IMR-90 (cell line): ENCODE results near the gene UBASH3A. TPM values are rescaled to one million over a fixed set of nuclear protein-coding genes. Genes with fewer than 3 reads are reported as not detected.

ENCODE experiments used
- ATAC-seq: fragments of 200-7000 bp; cut with Tn5 transposase; 2 replicates; pipeline ENCODE4 v1.9.1; 2020; ENCODE audit warnings: low read depth, mild to moderate bottlenecking, moderate library complexity
- BruUV-seq: library from RNA; stranded (reverse); fragments of 400-500 nt; replicated peaks from 2 replicates; lab custom pipeline; 2021; lab: Mats Ljungman, UMichigan
- CTCF ChIA-PET: fragments of 300-600 bp; formaldehyde crosslinking; extraction: SDS; loops from one replicate; lab custom pipeline; 2021; ENCODE audit warnings: antibody characterized with exemption; lab: Yijun Ruan, JAX
- POLR2A ChIA-PET: fragments of 300-600 bp; sonication (Branson Sonifier 250); formaldehyde crosslinking; loops from one replicate; lab custom pipeline; 2022; ENCODE audit warnings: antibody characterized with exemption; ENCODE audit not compliant: unreplicated experiment; lab: Charles Lee
- DNase-seq: peaks from one replicate; pipeline ENCODE4 v3.0.0; 2013
- H2AFZ ChIP-seq: replicated peaks from 2 replicates; pipeline ENCODE3; 2013; ENCODE audit warnings: low read length, mild to moderate bottlenecking; ENCODE audit not compliant: poor library complexity
- H2AK5ac ChIP-seq: 2 replicates; pipeline ENCODE4 v1.6.1; 2013; ENCODE audit warnings: low read depth, low read length, inconsistent platforms
- H2AK9ac ChIP-seq: replicated peaks from 2 replicates; pipeline ENCODE3; 2013; ENCODE audit warnings: mild to moderate bottlenecking, low read depth, low read length, moderate library complexity; ENCODE audit not compliant: poor library complexity
- H2BK120ac ChIP-seq: 2 replicates; pipeline ENCODE4 v1.6.1; 2013; ENCODE audit warnings: low read depth, low read length, inconsistent platforms
- H2BK15ac ChIP-seq: 3 replicates; pipeline ENCODE4 v1.6.1; 2013; ENCODE audit warnings: low read depth, low read length, inconsistent platforms
- H2BK20ac ChIP-seq: 2 replicates; pipeline ENCODE4 v1.6.1; 2013; ENCODE audit warnings: low read depth, mild to moderate bottlenecking, inconsistent platforms, low read length, moderate library complexity
- H2BK5ac ChIP-seq: 2 replicates; pipeline ENCODE4 v1.6.1; 2013; ENCODE audit warnings: mild to moderate bottlenecking, low read depth, low read length, inconsistent platforms; ENCODE audit not compliant: poor library complexity, severe bottlenecking
- H3K14ac ChIP-seq: replicated peaks from 2 replicates; pipeline ENCODE4 v1.6.1; 2013; ENCODE audit warnings: low read depth, low read length, inconsistent platforms
- H3K18ac ChIP-seq: 2 replicates; pipeline ENCODE4 v1.6.1; 2013; ENCODE audit warnings: low read depth, low read length, control low read depth
- H3K23ac ChIP-seq: 2 replicates; pipeline ENCODE4 v1.6.1; 2013; ENCODE audit warnings: low read depth, low read length, inconsistent platforms
- H3K27ac ChIP-seq: 2 replicates; pipeline ENCODE4 v1.5.1; 2013; ENCODE audit warnings: mild to moderate bottlenecking, control low read depth, low read length; ENCODE audit not compliant: insufficient read depth
- H3K27me3 ChIP-seq: 2 replicates; pipeline ENCODE4 v1.6.1; 2013; ENCODE audit warnings: low read length; ENCODE audit not compliant: control insufficient read depth, insufficient read depth
- H3K36me3 ChIP-seq: 2 replicates; pipeline ENCODE4 v1.6.1; 2013; ENCODE audit warnings: low read length, mixed read lengths; ENCODE audit not compliant: control insufficient read depth, insufficient read depth
- H3K4ac ChIP-seq: 2 replicates; pipeline ENCODE4 v1.6.1; 2013; ENCODE audit warnings: low read depth, low read length, inconsistent platforms
- H3K4me1 ChIP-seq: 2 replicates; pipeline ENCODE4 v1.6.1; 2013; ENCODE audit warnings: low read length, mixed read lengths; ENCODE audit not compliant: control insufficient read depth, insufficient read depth
- H3K4me2 ChIP-seq: 2 replicates; pipeline ENCODE4 v1.6.1; 2013; ENCODE audit warnings: low read depth, mild to moderate bottlenecking, control low read depth, low read length, moderate library complexity
- H3K4me3 ChIP-seq: 2 replicates; pipeline ENCODE4 v1.5.1; 2013; ENCODE audit warnings: low read depth, mild to moderate bottlenecking, control low read depth, low read length, moderate library complexity; ENCODE audit not compliant: insufficient read depth
- H3K56ac ChIP-seq: 2 replicates; pipeline ENCODE4 v1.6.1; 2013; ENCODE audit warnings: low read length, inconsistent platforms; ENCODE audit not compliant: insufficient read depth; ENCODE audit errors: extremely low read depth
- H3K79me1 ChIP-seq, 2 experiments: 2 replicates each; pipeline ENCODE4 v1.6.1; 2013; ENCODE audit warnings: low read length in 2 of 2, inconsistent platforms in 1 of 2, low read depth in 1 of 2
- H3K9ac ChIP-seq: 2 replicates; pipeline ENCODE4 v1.6.1; 2013; ENCODE audit warnings: low read depth, low read length, control low read depth
- H3K9me1 ChIP-seq: 2 replicates; pipeline ENCODE4 v1.6.1; 2013; ENCODE audit warnings: low read length, inconsistent platforms; ENCODE audit not compliant: insufficient read depth
- H3K9me3 ChIP-seq: 2 replicates; pipeline ENCODE4 v1.6.1; 2013; ENCODE audit warnings: low read length; ENCODE audit not compliant: control insufficient read depth, insufficient read depth
- H4K20me1 ChIP-seq: 2 replicates; pipeline ENCODE4 v1.6.1; 2013; ENCODE audit warnings: low read length, inconsistent platforms; ENCODE audit not compliant: insufficient read depth
- H4K5ac ChIP-seq: 2 replicates; pipeline ENCODE4 v1.6.1; 2013; ENCODE audit warnings: mild to moderate bottlenecking, low read depth, low read length, control low read depth
- H4K8ac ChIP-seq, 2 experiments: 2 replicates each; pipeline ENCODE4 v1.6.1; 2013; ENCODE audit warnings: low read depth in 2 of 2, low read length in 2 of 2, control low read depth in 1 of 2, inconsistent platforms in 1 of 2
- H4K91ac ChIP-seq: 2 replicates; pipeline ENCODE4 v1.6.1; 2013; ENCODE audit warnings: low read depth, low read length, inconsistent platforms; ENCODE audit not compliant: insufficient read depth
- RAD21 ChIP-seq: IDR thresholded peaks from 2 replicates; pipeline ENCODE4 v1.6.1; 2012; ENCODE audit warnings: low read length, improper control_type of control experiment
- WGBS, 2 experiments: methylation state at CpG; one replicate each; pipeline versions ENCODE4 v1.1.5 to v1.1.7; 2013; ENCODE audit warnings: missing lambda C conversion rate in 2 of 2; ENCODE audit not compliant: insufficient read length in 1 of 2; ENCODE audit errors: extremely low coverage in 2 of 2; 5-methylcytosine and 5-hydroxymethylcytosine counted together
- dilution Hi-C: fragments of 300-500 bp; cut with HindIII; formaldehyde crosslinking; loops from one replicate; pipeline ENCODE4 v1.14.3; 2018; ENCODE audit warnings: low sequenced_read_pairs; ENCODE audit not compliant: unreplicated experiment
- in situ Hi-C: fragments of 300-500 bp; cut with MboI; formaldehyde crosslinking; loops from 3 replicates; pipeline ENCODE4 v1.14.3; 2019; ENCODE audit warnings: low sequenced_read_pairs, inconsistent platforms, mixed read lengths
- intact Hi-C: fragments of 100-400 bp; cut with micrococcal nuclease; formaldehyde crosslinking; loops from 2 replicates; pipeline ENCODE4 v1.10.0; 2022
- polyA plus RNA-seq, 3 experiments: library from polyadenylated mRNA; depleted of rRNA; stranded (reverse); fragments of >200 nt; gene quantifications; 2 replicates each; pipeline ENCODE4 v1.2.3, GENCODE V29; 2012; ENCODE audit warnings: low replicate concordance in 1 of 3
- total RNA-seq: library from RNA; depleted of rRNA; stranded (reverse); fragments of >200 nt; gene quantifications from 2 replicates; pipeline ENCODE4 v1.2.3, GENCODE V29; 2012

The UBASH3A gene
- total and polyA plus RNA-seq, 2 of the 4 experiments (the other 2 are of a cell fraction): not detected

GRCh38 chr21:42373908-42374455 is 29.7 kb upstream of the UBASH3A start:
- Histone ChIP-seq H3K27ac (no peak overlapping the region), H3K36me3 (no peaks in the 10 kb centered on the region), H3K23ac (no peak overlapping the region), H3K9me3 (no peaks in the 10 kb centered on the region), H3K9ac (no peak overlapping the region), H2AK5ac (no peak overlapping the region), H4K91ac (no peak overlapping the region), H3K18ac (no peak overlapping the region), H3K9me1 (no peaks in the 10 kb centered on the region), H2BK120ac (no peak overlapping the region), H2BK15ac (no peak overlapping the region), H3K4ac (no peak overlapping the region), H3K27me3 (peaks cover 26% of the 10 kb centered on the region; the same call in 1 of the 2 replicates), H3K79me1 (no peaks in the 10 kb centered on the region), H3K4me3 (no peak overlapping the region), H4K5ac (no peak overlapping the region), H3K14ac (no peak overlapping the region), H3K56ac (no peak overlapping the region), H2BK5ac (no peak overlapping the region), H2AFZ (no peak overlapping the region), H2BK20ac (no peak overlapping the region), H3K4me1 (no peaks in the 10 kb centered on the region), H2AK9ac (no peak overlapping the region), H3K4me2 (no peak overlapping the region), H4K8ac (no peak overlapping the region), H4K20me1 (no peaks in the 10 kb centered on the region)
- 48% methylated on average over 7 of the region's 16 CpGs; no CpG with 5 or more reads in 1 of the 2 experiments for WGBS, 2 experiments
- intact Hi-C loops: no loop called here
- ATAC-seq (no peak), DNase-seq (no peak)
- in situ Hi-C loops: no loop called here
- POLR2A ChIA-PET: no interaction called here
- CTCF ChIA-PET: no interaction called here
- no TSS peak for BruUV-seq
- TF ChIP-seq RAD21: no peak
- dilution Hi-C loops: no loop called here
